Measurements from ENCODE around the gene PADI2.

DNA sequence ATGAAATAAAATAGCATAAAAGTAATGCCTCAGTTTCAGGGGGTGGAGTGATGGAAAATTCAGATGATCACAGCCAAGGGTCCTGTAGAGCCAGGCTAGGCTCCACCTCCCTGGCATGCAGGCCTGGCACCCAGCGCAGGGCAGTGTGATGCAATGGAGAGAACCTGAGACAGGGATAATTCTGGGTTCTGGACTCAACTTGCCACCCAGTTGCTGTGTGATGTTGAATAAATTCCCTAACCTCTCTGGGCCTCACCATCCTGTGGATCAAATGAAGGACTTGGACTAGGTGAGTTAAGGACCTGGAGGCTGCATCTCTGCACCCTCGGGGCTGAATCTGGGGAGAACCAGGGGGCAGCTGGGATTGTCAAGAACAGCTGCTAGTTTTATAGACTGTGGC is 17.0 kb downstream of the PADI2 start:
- TF ChIP-seq, protein P1, sequence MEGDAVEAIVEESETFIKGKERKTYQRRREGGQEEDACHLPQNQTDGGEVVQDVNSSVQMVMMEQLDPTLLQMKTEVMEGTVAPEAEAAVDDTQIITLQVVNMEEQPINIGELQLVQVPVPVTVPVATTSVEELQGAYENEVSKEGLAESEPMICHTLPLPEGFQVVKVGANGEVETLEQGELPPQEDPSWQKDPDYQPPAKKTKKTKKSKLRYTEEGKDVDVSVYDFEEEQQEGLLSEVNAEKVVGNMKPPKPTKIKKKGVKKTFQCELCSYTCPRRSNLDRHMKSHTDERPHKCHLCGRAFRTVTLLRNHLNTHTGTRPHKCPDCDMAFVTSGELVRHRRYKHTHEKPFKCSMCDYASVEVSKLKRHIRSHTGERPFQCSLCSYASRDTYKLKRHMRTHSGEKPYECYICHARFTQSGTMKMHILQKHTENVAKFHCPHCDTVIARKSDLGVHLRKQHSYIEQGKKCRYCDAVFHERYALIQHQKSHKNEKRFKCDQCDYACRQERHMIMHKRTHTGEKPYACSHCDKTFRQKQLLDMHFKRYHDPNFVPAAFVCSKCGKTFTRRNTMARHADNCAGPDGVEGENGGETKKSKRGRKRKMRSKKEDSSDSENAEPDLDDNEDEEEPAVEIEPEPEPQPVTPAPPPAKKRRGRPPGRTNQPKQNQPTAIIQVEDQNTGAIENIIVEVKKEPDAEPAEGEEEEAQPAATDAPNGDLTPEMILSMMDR (conservative IDR thresholded peaks at IDR 0.05; ENCODE audit: low read length): no peak
- TF ChIP-seq EZH2phosphoT487 (IDR thresholded peaks at IDR 0.05; ENCODE audit: borderline replicate concordance): no peak

Data from Loucy (cell line).